Ascending aorta (tissue), 2 donors: ENCODE results near the gene VPS33B. TPM values are rescaled to one million over a fixed set of nuclear protein-coding genes. Genes with fewer than 3 reads are reported as not detected.
"Not testable (repeated sequence)": the region's sequence is repeated elsewhere in the genome, so short reads cannot be mapped to it uniquely, and the experiment has no call there.

Experiments used
- DNase-seq, 2 donors: peaks; one replicate each; pipeline ENCODE4 v3.0.0-alpha.2; 2019; ENCODE audit warnings: low spot score in 2 of 2
- H3K27ac ChIP-seq, 2 donors: fragments of 200-600 bp; sonication (generic); one replicate each; pipeline ENCODE4 v1.5.1; 2016 to 2017; ENCODE audit warnings: mild to moderate bottlenecking in 1 of 2
- H3K27me3 ChIP-seq: fragments of 200-600 bp; sonication (generic); one replicate; pipeline ENCODE4 v1.5.1; 2017
- H3K36me3 ChIP-seq, 2 donors: fragments of 200-600 bp; sonication (generic); one replicate each; pipeline ENCODE4 v1.5.1; 2016
- H3K4me1 ChIP-seq, 2 donors: fragments of 200-600 bp; sonication (generic); one replicate each; pipeline ENCODE4 v1.5.1; 2016 to 2017; ENCODE audit warnings: mild to moderate bottlenecking in 1 of 2
- H3K4me3 ChIP-seq, 2 donors: fragments of 200-600 bp; sonication (generic); one replicate each; pipeline ENCODE4 v1.5.1; 2016 to 2017; ENCODE audit warnings: mild to moderate bottlenecking in 1 of 2
- H3K9me3 ChIP-seq, 2 donors: fragments of 200-600 bp; sonication (generic); one replicate each; pipeline ENCODE4 v1.5.1; 2016
- intact Hi-C: fragments of 100-400 bp; cut with DNase I; formaldehyde crosslinking; loops from one replicate; pipeline ENCODE4 v1.15.1; 2023
- total RNA-seq: library from RNA; depleted of rRNA; stranded (reverse); fragments of >200 nt; gene quantifications from one replicate; pipeline ENCODE4 v1.1.0, GENCODE V29; 2016
- TF ChIP-seq, protein P1 (sequence below), 3 experiments: fragments of 200-600 bp in 2 of 3; fragments of 450-650 bp in 1 of 3; sonication (generic) in 2 of 3; IDR thresholded peaks; one replicate each; pipeline ENCODE4 v1.5.1; 2016 to 2019; ENCODE audit warnings: antibody characterized with exemption in 3 of 3, mild to moderate bottlenecking in 1 of 3, moderate library complexity in 1 of 3

Gene VPS33B
- total RNA-seq, 1 donor from 2014 or later, result 0.53 TPM

DNA sequence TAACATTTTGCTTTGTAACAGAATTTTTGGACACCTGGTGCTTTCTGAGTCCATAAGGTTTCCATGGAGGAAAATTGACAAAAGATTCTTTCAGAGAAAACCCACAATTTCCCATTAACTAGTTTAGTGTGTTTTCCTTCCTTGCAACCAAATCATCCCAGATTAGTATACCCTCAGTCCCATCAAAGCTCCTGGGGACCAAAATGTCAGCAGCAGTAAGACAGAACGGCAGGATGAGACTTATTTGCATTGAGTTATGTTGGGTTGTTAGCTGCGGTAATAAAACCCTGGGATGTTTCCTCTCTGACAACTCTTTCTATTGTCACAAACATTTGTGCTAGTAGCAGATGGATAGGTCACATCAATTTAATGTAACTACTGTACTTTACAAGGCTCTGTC is 32.4 kb upstream of the VPS33B start:
- no peaks in the 10 kb centered on the region for H3K27me3 ChIP-seq
- H3K9me3 ChIP-seq, result no peaks in the 10 kb centered on the region
- TF ChIP-seq, protein P1, sequence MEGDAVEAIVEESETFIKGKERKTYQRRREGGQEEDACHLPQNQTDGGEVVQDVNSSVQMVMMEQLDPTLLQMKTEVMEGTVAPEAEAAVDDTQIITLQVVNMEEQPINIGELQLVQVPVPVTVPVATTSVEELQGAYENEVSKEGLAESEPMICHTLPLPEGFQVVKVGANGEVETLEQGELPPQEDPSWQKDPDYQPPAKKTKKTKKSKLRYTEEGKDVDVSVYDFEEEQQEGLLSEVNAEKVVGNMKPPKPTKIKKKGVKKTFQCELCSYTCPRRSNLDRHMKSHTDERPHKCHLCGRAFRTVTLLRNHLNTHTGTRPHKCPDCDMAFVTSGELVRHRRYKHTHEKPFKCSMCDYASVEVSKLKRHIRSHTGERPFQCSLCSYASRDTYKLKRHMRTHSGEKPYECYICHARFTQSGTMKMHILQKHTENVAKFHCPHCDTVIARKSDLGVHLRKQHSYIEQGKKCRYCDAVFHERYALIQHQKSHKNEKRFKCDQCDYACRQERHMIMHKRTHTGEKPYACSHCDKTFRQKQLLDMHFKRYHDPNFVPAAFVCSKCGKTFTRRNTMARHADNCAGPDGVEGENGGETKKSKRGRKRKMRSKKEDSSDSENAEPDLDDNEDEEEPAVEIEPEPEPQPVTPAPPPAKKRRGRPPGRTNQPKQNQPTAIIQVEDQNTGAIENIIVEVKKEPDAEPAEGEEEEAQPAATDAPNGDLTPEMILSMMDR (IDR thresholded peaks at IDR 0.05), result no peak
- no peak overlapping the region for H3K4me3 ChIP-seq
- intact Hi-C loops, result no loop called here
- no peak for DNase-seq
- no peak overlapping the region for H3K27ac ChIP-seq
- no peaks in the 10 kb centered on the region for H3K36me3 ChIP-seq
- no peaks in the 10 kb centered on the region for H3K4me1 ChIP-seq

DNA sequence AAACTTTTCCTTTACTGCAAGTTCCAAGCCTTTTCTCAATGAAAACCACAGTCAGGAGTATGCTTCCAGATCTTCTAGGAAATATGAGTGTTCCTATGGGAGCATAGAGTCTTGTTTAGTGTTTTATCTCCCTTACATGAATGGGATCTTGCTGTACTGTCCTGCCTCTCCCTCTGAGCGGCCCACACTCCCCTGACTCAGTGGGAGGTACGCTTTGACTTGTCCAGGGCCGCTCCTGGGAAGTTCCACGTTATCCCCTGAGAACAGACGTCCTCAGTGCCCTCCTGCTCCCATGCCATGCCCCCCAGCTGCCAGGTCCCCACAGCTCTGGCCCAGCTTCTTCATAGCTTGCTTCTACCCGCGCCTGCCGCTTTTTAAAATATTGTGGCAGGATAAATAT is 28.9 kb upstream of the VPS33B start:
- H3K4me3 ChIP-seq, result no peak overlapping the region
- intact Hi-C loops, result no loop called here
- DNase-seq, result no peak

DNA sequence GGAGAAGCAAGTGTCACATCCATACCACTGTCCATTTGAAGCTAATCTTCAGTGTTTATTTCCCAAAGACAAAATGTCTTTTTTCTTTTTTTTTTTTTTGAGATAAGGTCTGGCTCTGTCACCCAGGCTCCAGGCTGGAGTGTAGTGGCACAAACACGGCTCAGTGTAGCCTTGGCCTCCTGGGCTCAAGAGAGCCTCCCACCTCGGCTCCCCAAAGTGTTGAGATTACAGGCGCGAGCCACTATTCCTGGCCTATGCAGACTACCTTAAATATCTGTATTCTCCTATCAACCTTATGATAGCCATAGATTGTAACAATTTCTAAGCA is 27.7 kb upstream of the VPS33B start:
- H3K4me1 ChIP-seq, result no peaks in the 10 kb centered on the region
- H3K36me3 ChIP-seq, result no peaks in the 10 kb centered on the region
- no peaks in the 10 kb centered on the region for H3K27me3 ChIP-seq
- H3K27ac ChIP-seq, result no peak overlapping the region
- no peak for DNase-seq
- H3K4me3 ChIP-seq, result no peak overlapping the region
- no peaks in the 10 kb centered on the region for H3K9me3 ChIP-seq
- TF ChIP-seq, protein P1 (IDR thresholded peaks at IDR 0.05), result no peak
- intact Hi-C loops, result no loop called here

More for the DNA sequence above, 28.9 kb upstream of the VPS33B start:
- Histone ChIP-seq H3K9me3 (no peaks in the 10 kb centered on the region), H3K27me3 (no peaks in the 10 kb centered on the region), H3K4me1 (no peaks in the 10 kb centered on the region), H3K27ac (no peak overlapping the region), H3K36me3 (no peaks in the 10 kb centered on the region)
- TF ChIP-seq, protein P1 (IDR thresholded peaks at IDR 0.05), result no peak

DNA sequence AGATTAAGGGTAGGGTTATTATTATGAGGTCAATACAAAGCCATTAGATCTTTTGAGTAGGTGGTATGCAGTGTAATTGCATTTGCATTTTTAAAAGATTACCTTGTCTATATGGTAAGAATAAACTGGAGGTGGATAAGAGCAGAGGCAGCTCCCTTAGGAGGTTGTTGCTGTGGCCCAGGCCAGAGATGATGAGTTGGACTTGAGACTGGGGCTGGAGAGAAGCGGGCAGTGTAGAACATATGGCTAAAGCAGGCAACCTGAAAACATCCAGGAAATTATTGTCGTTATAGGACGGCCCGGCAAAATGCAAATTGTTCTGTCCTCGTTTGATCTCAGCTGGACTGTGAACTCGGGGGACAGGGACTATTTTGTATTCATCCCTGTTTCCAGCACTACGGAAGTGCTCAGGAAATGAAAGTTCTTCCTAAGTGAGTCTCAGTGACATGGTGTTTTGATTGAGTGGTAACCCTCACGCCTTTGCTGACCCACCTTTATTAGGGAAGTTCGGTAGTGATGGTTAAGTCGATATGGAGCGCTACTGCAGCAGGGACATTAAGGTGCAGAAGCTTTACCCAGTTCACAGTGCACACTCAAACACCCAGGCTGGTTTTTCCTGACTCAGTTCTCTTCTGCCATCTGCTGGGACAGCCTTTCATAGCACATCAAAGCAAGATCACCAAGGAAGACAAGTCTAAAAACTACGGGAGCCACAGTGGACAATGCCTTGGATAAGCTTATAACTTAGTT is 27.2 kb upstream of the VPS33B start:
- TF ChIP-seq, protein P1 (IDR thresholded peaks at IDR 0.05), result peak; percentile 50 to 64 (median 57)
- DNase-seq, result peak in 1 of 2 donors; percentile 78
- Histone ChIP-seq H3K9me3 (no peaks in the 10 kb centered on the region), H3K27me3 (no peaks in the 10 kb centered on the region), H3K36me3 (no peaks in the 10 kb centered on the region), H3K4me3 (no peak overlapping the region), H3K27ac (no peak overlapping the region), H3K4me1 (no peaks in the 10 kb centered on the region)
- intact Hi-C loops, result loop anchor here (1.0 kb wide), 1 partner anchor 92 kb away; no protein-coding TSS in a partner anchor

DNA sequence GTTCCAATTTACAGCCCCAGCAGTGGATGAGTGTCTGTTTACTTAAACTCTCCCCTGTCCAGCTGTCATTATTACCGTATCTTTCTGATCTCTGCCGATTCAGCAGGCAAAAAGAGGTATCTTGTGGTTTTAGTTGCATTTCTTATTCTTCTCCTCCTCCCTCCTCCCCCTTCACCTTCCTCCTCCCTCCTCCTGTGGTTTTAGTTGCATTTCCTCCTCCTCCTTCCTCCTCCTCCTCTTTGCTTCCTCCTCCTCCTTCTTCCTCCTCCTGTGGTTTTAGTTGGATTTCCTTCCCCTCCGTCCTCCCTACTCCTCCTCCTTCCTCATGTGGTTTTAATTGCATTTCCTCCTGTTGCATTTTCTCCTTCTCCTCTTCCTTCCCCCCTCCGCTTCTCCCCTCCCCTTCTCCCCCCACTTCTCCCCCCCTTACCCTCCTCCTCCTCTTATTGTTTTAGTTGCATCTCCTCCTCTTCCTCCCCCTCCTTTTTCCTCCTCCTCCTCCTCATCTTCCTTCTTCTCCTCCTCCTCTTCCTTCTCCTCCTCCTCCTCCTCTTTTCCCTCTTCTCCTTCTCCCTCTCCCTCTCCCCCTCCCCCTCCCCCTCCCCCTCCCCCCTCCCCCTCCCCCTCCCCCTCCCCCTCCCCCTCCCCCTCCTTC is 25.3 kb upstream of the VPS33B start:
- no peaks in the 10 kb centered on the region for H3K27me3 ChIP-seq
- intact Hi-C loops, result no loop called here
- H3K36me3 ChIP-seq, result no peaks in the 10 kb centered on the region
- TF ChIP-seq, protein P1 (IDR thresholded peaks at IDR 0.05), result no peak
- no peak overlapping the region for H3K27ac ChIP-seq
- no peaks in the 10 kb centered on the region for H3K9me3 ChIP-seq
- no peak for DNase-seq
- no peak overlapping the region for H3K4me3 ChIP-seq
- no peaks in the 10 kb centered on the region for H3K4me1 ChIP-seq

DNA sequence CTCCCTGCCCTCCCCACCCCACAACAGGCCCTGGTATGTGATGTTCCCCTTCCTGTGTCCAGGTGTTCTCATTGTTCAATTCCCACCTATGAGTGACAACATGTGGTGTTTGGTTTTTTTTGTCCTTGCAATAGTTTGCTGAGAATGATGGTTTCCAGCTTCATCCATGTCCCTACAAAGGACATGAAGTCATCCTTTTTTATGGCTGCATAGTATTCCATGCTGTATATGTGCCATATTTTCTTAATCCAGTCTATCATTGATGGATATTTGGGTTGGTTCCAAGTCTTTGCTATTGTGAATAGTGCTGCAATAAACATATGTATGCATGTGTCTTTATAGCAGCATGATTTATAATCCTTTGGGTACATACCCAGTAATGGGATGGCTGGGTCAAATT is 23.7 kb upstream of the VPS33B start:
- H3K4me3 ChIP-seq, DNase-seq, H3K27me3 ChIP-seq, H3K27ac ChIP-seq, H3K9me3 ChIP-seq, H3K36me3 ChIP-seq, H3K4me1 ChIP-seq, intact Hi-C loops: not testable (repeated sequence)
